ENCODE measurements around the gene TAPT1.

Gene TAPT1

GRCh38 chr4:16136827-16137226, 89.4 kb downstream of the TAPT1 start:
- DNase-seq (ENCODE audit: low spot score), result no peak

GRCh38 chr4:16136311-16136710, 90.0 kb downstream of the TAPT1 start:
- DNase-seq (ENCODE audit: low spot score), result no peak

- DNase-seq (ENCODE audit: low spot score), result no peak
These were observed 92.9 kb downstream of the TAPT1 start for GRCh38 chr4:16133406-16133805.

GRCh38 chr4:16131293-16131692, 95.0 kb downstream of the TAPT1 start:
- DNase-seq (ENCODE audit: low spot score), result no peak

GRCh38 chr4:16129336-16129735, 96.9 kb downstream of the TAPT1 start:
- DNase-seq (ENCODE audit: low spot score), result peak; percentile 67

GRCh38 chr4:16126714-16127113, 99.6 kb downstream of the TAPT1 start:
- no peak for DNase-seq (ENCODE audit: low spot score)

GRCh38 chr4:16125571-16126445, 100.5 kb downstream of the TAPT1 start:
- no peak for DNase-seq (ENCODE audit: low spot score)

GRCh38 chr4:16124232-16124631, 102.0 kb downstream of the TAPT1 start:
- no peak for DNase-seq (ENCODE audit: low spot score)

GRCh38 chr4:16123356-16124084, 102.8 kb downstream of the TAPT1 start:
- DNase-seq (ENCODE audit: low spot score), result no peak

GRCh38 chr4:16122784-16123183, 103.5 kb downstream of the TAPT1 start:
- DNase-seq (ENCODE audit: low spot score), result no peak

- no peak for DNase-seq (ENCODE audit: low spot score)
These were observed 104.0 kb downstream of the TAPT1 start for GRCh38 chr4:16122308-16122711.

- no peak for DNase-seq (ENCODE audit: low spot score)
These were observed 105.6 kb downstream of the TAPT1 start for GRCh38 chr4:16120720-16121119.

GRCh38 chr4:16119981-16120380, 106.3 kb downstream of the TAPT1 start:
- DNase-seq (ENCODE audit: low spot score), result no peak

- DNase-seq (ENCODE audit: low spot score), result no peak
These were observed 108.2 kb downstream of the TAPT1 start for GRCh38 chr4:16118090-16118489.

- DNase-seq (ENCODE audit: low spot score), result no peak
These were observed 109.1 kb downstream of the TAPT1 start for GRCh38 chr4:16117164-16117563.

- DNase-seq (ENCODE audit: low spot score), result no peak
These were observed 109.7 kb downstream of the TAPT1 start for GRCh38 chr4:16116493-16116990.

- DNase-seq (ENCODE audit: low spot score), result no peak
These were observed 110.3 kb downstream of the TAPT1 start for GRCh38 chr4:16116019-16116418.

GRCh38 chr4:16114546-16114945, 111.7 kb downstream of the TAPT1 start:
- DNase-seq (ENCODE audit: low spot score), result no peak

GRCh38 chr4:16113741-16114140, 112.5 kb downstream of the TAPT1 start:
- no peak for DNase-seq (ENCODE audit: low spot score)

- no peak for DNase-seq (ENCODE audit: low spot score)
These were observed 114.7 kb downstream of the TAPT1 start for GRCh38 chr4:16111533-16111932.

GRCh38 chr4:16110661-16111290, 115.5 kb downstream of the TAPT1 start:
- no peak for DNase-seq (ENCODE audit: low spot score)
